SIG-M5 (cell line): ENCODE data around the gene MCU.

Experiments used
- DNase-seq: peaks from one replicate; lab custom pipeline; 2025; lab: John Stamatoyannopoulos, UW

MCU gene

GRCh38 chr10:72846238-72846637 lies 154.3 kb downstream of the MCU start:
- no peak for DNase-seq

- no peak for DNase-seq
Observed at GRCh38 chr10:72847681-72848080, 155.7 kb downstream of the MCU start.

GRCh38 chr10:72850861-72851260 lies 158.9 kb downstream of the MCU start:
- DNase-seq = no peak

GRCh38 chr10:72851509-72851908 lies 159.6 kb downstream of the MCU start:
- DNase-seq = no peak

GRCh38 chr10:72852508-72852907 lies 160.6 kb downstream of the MCU start:
- no peak for DNase-seq

GRCh38 chr10:72855129-72855528 lies 163.2 kb downstream of the MCU start:
- DNase-seq = no peak

GRCh38 chr10:72855790-72856189 lies 163.8 kb downstream of the MCU start:
- DNase-seq = no peak

- no peak for DNase-seq
Observed at GRCh38 chr10:72858067-72858466, 166.1 kb downstream of the MCU start.

- no peak for DNase-seq
Observed at GRCh38 chr10:72862957-72863356, 171.0 kb downstream of the MCU start.

- DNase-seq = no peak
Observed at GRCh38 chr10:72875250-72876055, 183.5 kb downstream of the MCU start.

- no peak for DNase-seq
Observed at GRCh38 chr10:72879245-72879644, 187.3 kb downstream of the MCU start.

GRCh38 chr10:72881291-72881690 lies 189.3 kb downstream of the MCU start:
- DNase-seq = no peak

GRCh38 chr10:72883861-72884260 lies 191.9 kb downstream of the MCU start:
- DNase-seq = no peak

- DNase-seq = no peak
Observed at GRCh38 chr10:72885953-72886352, 194.0 kb downstream of the MCU start.

- DNase-seq = no peak
Observed at GRCh38 chr10:72886621-72887020, 194.7 kb downstream of the MCU start.

- DNase-seq = no peak
Observed at GRCh38 chr10:72887043-72887442, 195.1 kb downstream of the MCU start.

- no peak for DNase-seq
Observed at GRCh38 chr10:72888151-72888638, 196.3 kb downstream of the MCU start.

- DNase-seq = no peak
Observed at GRCh38 chr10:72889391-72889831, 197.5 kb downstream of the MCU start.

GRCh38 chr10:72890086-72890485 lies 198.1 kb downstream of the MCU start:
- no peak for DNase-seq

- DNase-seq = no peak
Observed at GRCh38 chr10:72893136-72893798, 201.3 kb downstream of the MCU start, which contains the start of gene OIT3. Gene OIT3 (plus strand): TSS chr10:72893739. CDS start chr10:72893799, 60 bp downstream.

- DNase-seq = no peak
Observed at GRCh38 chr10:72895236-72895850, 203.4 kb downstream of the MCU start.

- no peak for DNase-seq
Observed at GRCh38 chr10:72898616-72899015, 206.7 kb downstream of the MCU start.

- no peak for DNase-seq
Observed at GRCh38 chr10:72899545-72899944, 207.6 kb downstream of the MCU start.
